ENCODE results near the gene SRP68. TPM values are rescaled to one million over a fixed set of nuclear protein-coding genes. Genes with fewer than 3 reads are reported as not detected.

The SRP68 gene
- total RNA-seq, 1 experiment from 2014 or later: 58.2 TPM

- peak; percentile 43 for DNase-seq (ENCODE audit: low read depth, low spot score)
- in situ Hi-C loops (cut with HindIII; ENCODE audit: low pct_unique_long_range_greater_than_20kb, low sequenced_read_pairs): no loop called here
Measured at GRCh38 chr17:75998327-75998795, 74.0 kb downstream of the SRP68 start.

DNA sequence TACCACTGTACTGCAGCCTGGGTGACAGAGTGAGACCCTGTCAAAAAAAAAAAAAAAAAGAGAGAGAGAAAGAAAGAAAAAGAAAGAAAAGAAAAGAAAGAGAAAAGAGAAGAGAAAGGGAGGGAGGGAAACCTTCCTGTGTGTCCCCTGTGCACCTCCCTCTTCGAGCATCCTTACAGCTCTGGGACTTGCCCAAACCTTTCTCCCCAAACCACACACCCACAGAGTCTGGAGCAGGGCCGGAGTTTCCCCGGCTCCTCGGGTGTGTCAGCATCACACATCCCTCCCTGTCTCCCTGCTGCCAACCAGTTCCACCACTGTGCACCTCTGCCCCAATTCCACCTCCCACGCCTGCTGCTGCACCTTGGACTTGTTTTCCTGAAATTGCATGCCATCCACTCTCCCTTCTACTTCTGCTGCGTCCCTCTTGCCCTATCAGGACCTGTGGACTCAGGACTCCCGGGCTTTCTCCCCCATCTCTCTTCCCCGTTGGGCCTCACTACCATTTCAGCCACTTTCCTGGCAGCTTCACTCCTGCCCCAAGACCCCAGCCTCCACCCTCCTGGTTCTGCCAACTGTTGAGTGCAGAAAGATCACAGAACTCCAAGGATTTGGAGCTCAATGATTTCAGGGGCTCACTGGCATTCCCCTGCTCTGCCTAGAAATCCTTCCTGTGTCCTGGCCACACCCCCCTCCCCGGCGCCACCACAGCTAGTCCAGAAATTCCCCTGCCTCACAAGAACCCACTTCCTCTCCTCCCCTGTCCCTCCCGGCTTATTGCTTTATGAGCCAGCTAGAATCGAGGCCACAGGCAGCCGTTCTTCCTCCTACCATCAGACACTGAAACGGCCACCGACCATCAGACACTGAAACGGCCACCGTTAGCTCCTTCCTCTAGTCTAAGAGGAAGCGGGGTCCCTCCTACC is 75.4 kb downstream of the SRP68 start:
- in situ Hi-C loops (cut with HindIII; ENCODE audit: low pct_unique_long_range_greater_than_20kb, low sequenced_read_pairs): no loop called here
- peak; percentile 35 for DNase-seq (ENCODE audit: low read depth, low spot score)

GRCh38 chr17:75995385-75995925 is 76.9 kb downstream of the SRP68 start:
- in situ Hi-C loops (cut with HindIII; ENCODE audit: low pct_unique_long_range_greater_than_20kb, low sequenced_read_pairs): no loop called here
- no peak for DNase-seq (ENCODE audit: low read depth, low spot score)

DNA sequence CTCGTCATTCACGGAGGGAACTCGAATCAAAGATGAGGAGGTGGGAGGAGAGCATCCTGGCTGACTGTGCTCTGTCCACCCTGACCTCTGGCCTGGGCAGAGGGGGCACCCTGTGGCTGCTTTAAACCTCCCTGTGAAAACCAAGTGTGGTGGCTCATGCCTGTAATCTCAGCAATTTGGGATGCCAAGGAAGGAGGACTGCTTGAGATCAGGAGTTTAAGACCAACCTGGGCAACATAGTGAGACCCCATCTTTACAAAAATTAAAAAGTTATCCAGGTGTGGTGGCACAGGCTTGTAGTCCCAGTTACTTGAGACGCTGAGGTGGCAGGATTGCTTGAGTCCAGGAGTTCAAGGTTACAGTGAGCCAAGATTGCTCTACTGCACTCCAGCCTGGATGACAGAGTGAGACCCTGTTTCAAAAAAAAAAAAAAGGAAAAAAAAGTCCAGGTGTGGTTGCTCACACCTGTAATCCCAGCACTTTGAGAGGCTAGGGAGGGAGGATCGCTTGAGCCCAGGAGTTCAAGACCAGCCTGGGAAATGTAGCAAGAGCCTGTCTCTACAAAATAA is 77.4 kb downstream of the SRP68 start:
- no peak for DNase-seq (ENCODE audit: low read depth, low spot score)
- in situ Hi-C loops (cut with HindIII; ENCODE audit: low pct_unique_long_range_greater_than_20kb, low sequenced_read_pairs): no loop called here

- DNase-seq (ENCODE audit: low read depth, low spot score): no peak
- in situ Hi-C loops (cut with HindIII; ENCODE audit: low pct_unique_long_range_greater_than_20kb, low sequenced_read_pairs): no loop called here
Measured at GRCh38 chr17:75991396-75991795, 80.9 kb downstream of the SRP68 start.

Small RNAs within 50 kb of the gene (small RNA-seq; reads per million reads assigned to genes)
- gene MIR6868: 0 reads per million in 2 experiments

Other genes with a start within 250 kb of the SRP68 start
- gene UNC13D, start 228.1 kb downstream of the SRP68 start, total RNA-seq (2014; rRNA removed; shearing (Covaris generic)): 1.3 and 1.8 TPM in 2 replicates
- 49.5 and 67.9 TPM in 2 replicates for gene WBP2, start 217.2 kb downstream of the SRP68 start, total RNA-seq (2014; rRNA removed; shearing (Covaris generic))
- 7.3 and 8.1 TPM in 2 replicates for gene TRIM47, start 193.9 kb downstream of the SRP68 start, total RNA-seq (2014; rRNA removed; shearing (Covaris generic))
- gene TRIM65, start 175.6 kb downstream of the SRP68 start, total RNA-seq (2014; rRNA removed; shearing (Covaris generic)): 53.5 and 56.5 TPM in 2 replicates
- gene MRPL38, start 167.6 kb downstream of the SRP68 start, total RNA-seq (2014; rRNA removed; shearing (Covaris generic)): 47.6 and 57.4 TPM in 2 replicates
- gene FBF1, start 131.5 kb downstream of the SRP68 start, total RNA-seq (2014; rRNA removed; shearing (Covaris generic)): 17.6 and 24.8 TPM in 2 replicates
- 43.2 and 44.4 TPM in 2 replicates for gene ACOX1, start 93.4 kb downstream of the SRP68 start, total RNA-seq (2014; rRNA removed; shearing (Covaris generic))
- 62.9 and 75.4 TPM in 2 replicates for gene TEN1, start 93.3 kb downstream of the SRP68 start, total RNA-seq (2014; rRNA removed; shearing (Covaris generic))
- 3.1 and 4.3 TPM in 2 replicates for gene CDK3, start 71.7 kb downstream of the SRP68 start, total RNA-seq (2014; rRNA removed; shearing (Covaris generic))
- gene EVPL, start 45.2 kb downstream of the SRP68 start, total RNA-seq (2014; rRNA removed; shearing (Covaris generic)): 0.08 and 0.16 TPM in 2 replicates
- 0.13 and 1.0 TPM in 2 replicates for gene GALR2, start 2.3 kb upstream of the SRP68 start, total RNA-seq (2014; rRNA removed; shearing (Covaris generic))
- gene ZACN, start 6.7 kb upstream of the SRP68 start, total RNA-seq (2014; rRNA removed; shearing (Covaris generic)): 0.53 and 0.74 TPM in 2 replicates
- gene EXOC7, start 31.3 kb upstream of the SRP68 start, total RNA-seq (2014; rRNA removed; shearing (Covaris generic)): 126 and 145 TPM in 2 replicates
- gene FOXJ1, start 68.7 kb upstream of the SRP68 start, total RNA-seq (2014; rRNA removed; shearing (Covaris generic)): not detected in 2 replicates
- gene RNF157, start 168.0 kb upstream of the SRP68 start, total RNA-seq (2014; rRNA removed; shearing (Covaris generic)): 28.1 and 33.9 TPM in 2 replicates
- gene UBALD2, start 192.8 kb upstream of the SRP68 start, total RNA-seq (2014; rRNA removed; shearing (Covaris generic)): 45.0 and 54.5 TPM in 2 replicates
- 2.4 and 2.7 TPM in 2 replicates for gene QRICH2, start 235.8 kb upstream of the SRP68 start, total RNA-seq (2014; rRNA removed; shearing (Covaris generic))

Measured in SK-MEL-5 (cell line).